HG02973 (cell line): Measurements from ENCODE around the gene IRF6.

Experiments
- ATAC-seq: cut with Tn5 transposase; IDR thresholded peaks from one replicate; pipeline ENCODE4 v1.9.1; 2021; ENCODE audit warnings: moderate library complexity; ENCODE audit not compliant: unreplicated experiment

Gene IRF6

DNA sequence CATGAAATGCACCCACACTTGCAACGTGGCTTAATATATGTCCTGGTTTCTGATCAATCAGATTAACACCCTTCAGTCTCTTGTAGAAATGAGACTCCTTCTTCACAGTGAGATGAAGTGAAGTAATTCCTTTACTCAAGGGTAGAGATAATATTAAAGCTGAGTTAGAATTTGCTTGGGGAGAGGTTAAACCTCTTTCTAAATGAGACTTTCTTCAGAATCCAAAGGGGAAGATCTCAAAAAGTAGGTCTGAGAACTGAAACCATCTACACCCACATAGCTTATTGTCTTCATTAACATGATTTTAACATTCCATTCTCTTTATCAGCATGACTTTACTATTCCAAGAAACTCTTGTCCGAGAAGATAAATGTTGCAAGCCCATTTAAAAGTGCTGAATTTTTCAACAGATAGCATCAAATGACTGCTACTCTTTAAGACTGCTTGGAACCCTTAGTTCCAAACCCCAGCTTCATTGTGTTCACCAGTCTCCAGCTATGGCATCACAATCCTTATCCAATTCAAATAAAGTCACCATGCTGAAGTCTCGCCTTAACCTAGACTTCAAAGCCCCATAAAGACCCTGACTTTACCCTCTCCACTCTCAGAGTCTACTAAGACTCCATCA lies 69.3 kb downstream of the IRF6 start:
- ATAC-seq: no peak
